Activated T-cell treated with anti-CD3 and anti-CD28 coated beads, Interleukin-2, amount 50 U/mL, for 1 hour (primary cell): ENCODE results near the gene ITGAD.

Source experiments
- DNase-seq: peaks from one replicate; pipeline ENCODE4 v3.0.0-alpha.2; 2020

The ITGAD gene

DNA sequence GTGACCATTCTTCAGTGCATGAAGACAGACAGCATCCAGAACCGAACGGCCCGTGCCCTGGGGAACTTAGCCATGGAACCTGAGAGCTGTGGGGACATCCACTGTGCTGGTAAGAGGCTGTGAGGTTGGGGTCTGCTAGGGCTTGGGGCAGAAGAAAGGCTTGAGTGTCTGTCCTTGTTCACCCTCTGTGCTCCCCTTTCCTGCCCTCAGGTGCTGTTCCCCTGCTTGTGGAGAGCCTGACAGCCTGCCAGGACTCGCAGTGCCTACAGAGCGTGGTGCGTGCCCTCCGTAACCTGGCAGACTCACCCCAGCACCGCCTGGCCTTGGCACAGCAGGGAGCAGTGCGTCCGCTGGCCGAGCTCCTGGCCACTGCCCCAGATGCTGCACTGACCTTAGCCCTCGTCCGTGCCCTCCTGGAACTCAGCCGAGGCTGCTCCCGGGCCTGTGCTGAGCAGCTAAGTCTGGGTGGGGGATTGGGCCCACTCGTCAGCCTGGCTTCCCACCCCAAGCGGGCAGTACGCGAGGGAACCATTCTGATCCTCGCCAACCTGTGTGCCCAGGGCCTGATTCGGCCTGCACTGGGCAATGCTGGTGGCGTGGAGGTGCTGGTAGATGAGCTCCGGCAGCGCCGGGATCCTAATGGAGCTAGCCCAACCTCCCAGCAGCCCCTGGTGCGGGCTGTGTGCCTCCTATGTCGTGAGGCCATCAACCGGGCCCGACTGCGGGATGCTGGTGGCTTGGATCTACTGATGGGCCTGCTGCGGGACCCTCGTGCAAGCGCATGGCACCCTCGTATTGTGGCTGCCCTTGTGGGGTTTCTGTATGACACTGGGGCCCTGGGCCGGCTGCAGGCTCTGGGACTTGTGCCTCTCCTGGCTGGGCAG is 69.0 kb downstream of the ITGAD start:
- DNase-seq: no peak

DNA sequence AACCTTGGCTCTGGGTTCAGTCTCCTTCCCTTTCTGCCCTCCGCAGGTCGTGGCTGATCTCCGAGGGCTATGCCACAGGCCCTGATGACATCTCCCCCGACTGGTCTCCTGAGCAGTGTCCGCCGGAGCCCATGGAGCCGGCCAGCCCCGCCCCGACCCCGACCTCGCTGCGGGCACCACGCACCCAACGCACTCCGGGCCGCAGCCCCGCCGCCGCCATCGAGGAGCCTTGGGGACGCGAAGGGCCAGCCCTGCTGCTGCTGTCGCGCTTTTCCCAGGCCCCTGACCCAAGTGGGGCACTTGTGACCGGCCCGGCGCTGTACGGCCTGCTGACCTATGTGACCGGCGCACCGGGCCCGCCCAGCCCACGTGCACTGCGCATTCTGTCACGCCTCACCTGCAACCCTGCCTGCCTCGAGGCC is 71.2 kb downstream of the ITGAD start:
- DNase-seq: no peak

DNA sequence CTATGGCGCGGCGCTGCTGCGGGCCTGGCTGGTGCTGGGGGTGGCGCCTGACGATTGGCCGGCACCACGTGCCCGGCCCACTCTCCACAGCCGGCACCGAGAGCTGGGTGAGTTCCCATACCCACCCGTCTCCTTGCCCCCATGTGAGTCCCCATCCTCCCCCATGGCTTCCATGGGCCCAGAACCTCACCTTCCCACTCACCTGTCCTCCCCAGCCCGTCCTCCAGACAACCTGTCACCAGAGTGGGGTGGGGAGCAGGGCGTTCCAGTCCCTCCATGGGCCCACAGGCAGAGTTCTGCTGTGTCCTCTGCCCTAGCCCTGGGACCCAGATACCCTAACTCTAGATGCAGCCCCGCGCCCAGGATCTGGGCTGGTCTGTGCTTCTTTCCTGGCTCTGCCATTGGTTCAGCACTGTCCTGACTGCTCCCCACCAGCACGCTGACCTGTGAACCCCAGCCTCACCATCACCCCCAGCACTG is 71.7 kb downstream of the ITGAD start:
- no peak for DNase-seq

DNA sequence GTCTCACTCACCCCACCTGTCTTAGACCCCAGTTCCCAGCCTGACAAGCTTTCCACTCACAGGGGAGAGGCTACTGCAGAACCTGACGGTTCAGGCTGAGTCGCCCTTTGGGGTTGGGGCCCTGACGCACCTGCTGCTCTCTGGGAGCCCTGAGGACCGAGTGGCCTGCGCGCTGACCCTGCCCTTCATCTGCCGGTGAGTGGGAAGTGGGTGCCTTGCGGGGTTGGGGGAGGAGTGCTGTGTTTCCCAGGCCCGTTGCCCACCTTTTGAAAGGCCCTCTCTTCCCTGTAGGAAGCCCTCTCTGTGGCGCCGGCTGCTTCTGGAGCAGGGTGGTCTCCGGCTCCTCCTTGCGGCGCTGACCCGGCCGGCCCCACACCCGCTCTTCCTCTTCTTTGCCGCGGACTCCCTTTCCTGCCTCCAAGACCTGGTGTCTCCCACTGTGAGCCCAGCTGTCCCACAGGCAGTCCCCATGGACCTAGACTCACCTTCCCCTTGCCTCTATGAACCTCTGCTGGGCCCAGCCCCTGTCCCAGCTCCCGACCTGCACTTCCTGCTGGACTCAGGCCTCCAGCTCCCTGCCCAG is 72.7 kb downstream of the ITGAD start:
- no peak for DNase-seq

DNA sequence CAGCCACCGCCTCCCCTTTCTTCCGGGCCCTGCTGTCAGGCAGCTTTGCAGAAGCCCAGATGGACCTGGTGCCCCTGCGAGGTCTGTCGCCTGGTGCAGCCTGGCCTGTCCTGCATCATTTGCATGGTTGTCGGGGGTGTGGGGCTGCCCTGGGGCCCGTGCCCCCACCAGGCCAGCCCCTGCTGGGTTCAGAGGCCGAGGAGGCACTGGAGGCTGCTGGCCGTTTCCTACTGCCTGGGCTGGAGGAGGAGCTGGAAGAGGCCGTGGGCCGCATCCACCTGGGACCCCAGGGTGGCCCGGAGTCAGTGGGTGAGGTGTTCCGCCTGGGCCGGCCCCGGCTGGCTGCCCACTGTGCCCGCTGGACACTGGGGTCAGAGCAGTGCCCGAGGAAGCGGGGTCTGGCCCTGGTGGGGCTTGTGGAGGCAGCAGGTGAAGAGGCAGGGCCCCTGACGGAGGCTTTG is 73.3 kb downstream of the ITGAD start:
- no peak for DNase-seq

DNA sequence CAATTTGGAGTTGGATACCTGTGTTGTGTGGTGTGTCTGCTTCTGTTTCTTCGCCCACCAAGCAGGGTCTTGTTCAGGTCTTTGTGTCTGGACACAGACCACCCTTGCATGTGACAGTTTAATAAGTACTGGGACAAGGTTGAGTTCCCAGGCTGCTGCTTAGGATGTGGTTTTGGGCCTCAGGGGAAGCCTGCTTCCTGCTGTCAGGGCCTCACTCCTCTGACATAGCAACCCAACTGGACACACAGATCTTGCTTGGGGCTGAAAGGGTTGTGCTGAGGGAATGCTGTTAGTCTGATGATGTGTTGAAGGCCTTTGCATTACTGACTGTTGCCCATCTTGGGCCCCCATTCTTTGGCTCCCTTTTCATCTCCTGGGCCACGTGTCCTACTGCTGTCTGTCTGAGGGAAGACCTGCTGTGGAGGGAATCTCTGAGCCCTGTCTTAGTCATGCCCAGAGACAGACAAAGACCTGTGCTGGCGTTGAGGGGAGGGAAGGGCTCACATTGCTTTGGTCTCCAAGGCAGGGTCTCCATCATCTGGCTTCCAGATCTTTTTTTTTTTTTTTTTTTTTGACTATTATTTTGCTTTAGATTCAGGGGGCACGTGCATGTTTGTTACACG is 74.1 kb downstream of the ITGAD start:
- DNase-seq: no peak

DNA sequence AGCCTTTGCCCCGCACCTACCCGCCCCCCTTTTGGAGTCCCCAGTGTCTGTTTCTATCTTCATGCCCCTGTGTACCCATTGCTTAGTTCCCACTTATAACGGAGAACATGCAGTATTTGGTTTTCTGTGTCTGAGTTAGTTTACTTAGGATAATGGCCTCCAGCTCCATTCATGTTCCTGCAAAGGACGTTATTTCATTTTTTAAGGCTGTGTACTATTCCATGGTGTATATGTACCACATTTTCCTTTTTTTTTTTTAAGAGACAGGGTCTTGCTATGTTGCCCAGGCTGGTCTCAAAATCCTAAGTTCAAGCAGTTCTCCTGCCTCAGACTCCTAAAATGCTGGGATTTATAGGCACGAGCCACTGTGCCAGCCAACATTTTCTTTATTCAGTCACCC is 74.7 kb downstream of the ITGAD start:
- no peak for DNase-seq

DNA sequence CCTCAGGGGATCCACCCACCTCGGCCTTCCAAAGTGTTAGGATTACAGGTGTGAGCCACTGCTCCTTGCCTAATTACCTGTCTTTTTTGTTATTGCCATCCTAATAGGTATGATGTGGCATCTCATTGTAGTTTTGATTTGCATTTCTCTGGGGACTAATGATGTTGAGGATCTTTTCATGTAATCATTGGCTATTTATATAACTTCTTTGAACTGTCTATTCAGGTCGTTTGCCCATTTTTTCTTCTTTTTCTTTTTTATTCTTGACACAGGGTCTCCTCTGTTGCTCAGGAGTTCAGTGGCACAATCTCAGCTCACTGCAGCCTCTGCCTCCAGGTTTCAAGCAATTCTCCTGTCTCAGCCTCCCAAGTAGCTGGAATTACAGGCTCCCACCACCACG is 77.5 kb downstream of the ITGAD start:
- DNase-seq: no peak

DNA sequence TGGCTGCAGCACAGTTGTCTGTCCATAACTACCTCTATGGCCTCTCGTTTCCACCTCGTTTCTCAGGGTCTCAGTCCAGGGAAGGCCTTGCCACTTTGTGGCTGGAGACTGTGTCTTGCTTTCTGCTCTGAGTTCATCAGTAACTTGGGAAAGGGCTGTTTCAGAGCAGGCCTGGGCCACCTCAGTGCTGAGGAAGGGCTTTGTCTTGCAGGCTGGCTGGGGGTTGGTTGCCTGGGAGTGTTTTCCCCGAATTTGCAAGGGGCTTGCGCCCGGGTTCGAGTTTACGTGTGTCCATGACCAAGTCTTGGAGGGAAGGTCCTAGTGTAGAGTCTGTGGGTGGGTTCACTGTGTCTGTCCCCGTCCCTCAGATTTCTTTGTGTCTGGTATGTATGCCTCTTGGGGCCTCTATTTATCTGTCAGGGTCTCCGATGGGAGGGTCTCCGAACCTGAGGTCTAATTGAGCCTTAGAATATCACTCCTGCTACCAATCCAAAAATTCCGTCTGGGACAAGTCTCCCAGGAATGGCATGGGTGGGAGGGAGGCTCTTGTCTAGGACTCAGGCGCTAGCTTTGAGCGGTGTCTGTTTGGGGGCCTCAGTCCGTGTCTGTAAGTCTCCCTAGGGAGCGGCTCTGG is 78.2 kb downstream of the ITGAD start:
- DNase-seq: no peak

DNA sequence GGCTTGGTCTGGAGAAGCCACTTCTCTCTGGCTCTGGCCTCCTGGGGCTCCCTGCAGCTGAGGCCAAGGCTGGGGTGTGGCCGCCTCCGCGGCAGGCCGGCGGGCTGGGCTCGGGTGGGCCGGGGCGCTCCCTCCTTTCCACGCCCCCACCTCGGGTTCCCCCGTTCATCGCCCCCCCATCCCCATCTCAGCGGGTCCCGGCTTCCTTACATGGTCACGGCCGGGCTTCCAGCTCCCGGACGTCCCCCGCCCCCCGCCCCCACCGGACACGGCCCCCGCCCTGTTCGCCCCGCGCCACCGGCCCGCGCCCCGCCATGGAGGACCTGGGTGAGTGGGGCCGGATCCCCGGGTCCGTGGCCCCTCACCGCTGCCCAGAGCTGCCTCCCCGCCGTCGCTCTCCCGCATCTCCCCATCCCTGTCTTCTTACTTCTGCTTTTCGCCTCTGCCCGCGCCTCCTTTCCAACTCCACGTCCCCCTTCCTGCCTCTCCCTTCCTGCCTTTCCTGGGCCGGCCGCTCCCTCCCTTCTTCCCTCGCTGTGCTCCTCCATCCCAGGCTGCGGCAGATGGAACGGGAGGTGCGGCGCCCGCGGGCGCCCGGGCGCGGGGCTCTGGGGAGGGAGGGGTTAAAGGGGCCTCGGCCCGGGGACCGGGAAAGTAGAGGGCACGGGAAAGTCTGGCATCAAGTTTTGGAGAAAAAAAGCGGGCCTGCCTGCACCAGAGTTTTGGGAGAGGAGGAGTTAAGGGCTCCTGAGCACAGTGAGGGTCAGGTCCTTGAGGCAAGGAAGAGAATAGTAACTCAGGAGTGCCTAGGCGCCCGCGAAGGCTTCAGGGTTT is 79.0 kb downstream of the ITGAD start, which contains the start of gene TGFB1I1:
Gene TGFB1I1 (plus strand): TSS at position 278 of the 834 bp plus-strand sequence. CDS start 37 bp downstream, at position 315.
- DNase-seq: no peak

DNA sequence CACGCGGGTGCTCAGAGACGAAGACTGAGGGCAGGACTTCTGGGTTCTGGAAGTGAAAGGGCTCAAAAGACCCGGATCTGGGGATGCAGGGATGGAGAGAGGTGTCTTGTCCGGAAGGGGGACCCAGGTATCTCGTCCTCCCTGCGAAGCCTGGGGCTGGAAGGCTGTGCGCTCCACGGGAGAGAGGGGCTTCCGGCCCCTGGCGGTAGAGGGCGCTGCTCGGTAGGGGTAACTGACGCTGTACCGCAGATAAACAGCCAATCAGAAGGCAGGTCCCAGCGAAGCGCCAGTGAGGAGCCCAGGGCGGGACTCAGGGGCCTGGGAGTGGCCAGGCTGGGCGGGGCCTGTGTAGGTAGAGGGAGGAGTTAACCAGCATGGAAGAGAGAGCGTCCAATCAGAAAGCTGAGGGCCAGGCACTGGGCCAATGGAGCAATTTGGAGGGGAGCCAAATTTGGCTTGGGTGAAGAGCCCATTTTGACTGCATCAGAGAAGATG is 79.6 kb downstream of the ITGAD start:
- DNase-seq: peak; percentile 60

DNA sequence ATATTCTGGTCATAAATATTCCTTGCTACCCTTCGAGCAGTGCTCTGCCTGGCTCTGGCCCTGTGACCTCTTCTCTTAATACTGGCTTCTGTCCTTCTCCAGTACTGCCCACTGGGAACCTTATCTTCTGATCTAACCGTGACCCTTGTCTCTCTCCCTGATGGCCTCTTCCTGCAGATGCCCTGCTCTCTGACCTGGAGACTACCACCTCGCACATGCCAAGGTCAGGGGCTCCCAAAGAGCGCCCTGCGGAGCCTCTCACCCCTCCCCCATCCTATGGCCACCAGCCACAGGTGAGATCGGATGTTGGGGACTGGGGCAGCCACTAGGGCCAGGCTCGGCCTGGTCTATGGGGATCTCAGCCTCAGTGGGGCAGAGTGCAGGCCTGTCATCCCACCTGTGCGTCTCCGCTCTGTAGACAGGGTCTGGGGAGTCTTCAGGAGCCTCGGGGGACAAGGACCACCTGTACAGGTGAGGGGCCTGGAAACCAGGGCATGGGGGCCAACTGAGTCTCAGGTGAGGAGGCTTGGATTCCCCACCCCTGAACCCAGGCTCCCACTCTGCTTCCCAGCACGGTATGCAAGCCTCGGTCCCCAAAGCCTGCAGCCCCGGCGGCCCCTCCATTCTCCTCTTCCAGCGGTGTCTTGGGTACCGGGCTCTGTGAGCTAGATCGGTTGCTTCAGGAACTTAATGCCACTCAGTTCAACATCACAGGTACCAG is 80.3 kb downstream of the ITGAD start:
- DNase-seq: no peak

DNA sequence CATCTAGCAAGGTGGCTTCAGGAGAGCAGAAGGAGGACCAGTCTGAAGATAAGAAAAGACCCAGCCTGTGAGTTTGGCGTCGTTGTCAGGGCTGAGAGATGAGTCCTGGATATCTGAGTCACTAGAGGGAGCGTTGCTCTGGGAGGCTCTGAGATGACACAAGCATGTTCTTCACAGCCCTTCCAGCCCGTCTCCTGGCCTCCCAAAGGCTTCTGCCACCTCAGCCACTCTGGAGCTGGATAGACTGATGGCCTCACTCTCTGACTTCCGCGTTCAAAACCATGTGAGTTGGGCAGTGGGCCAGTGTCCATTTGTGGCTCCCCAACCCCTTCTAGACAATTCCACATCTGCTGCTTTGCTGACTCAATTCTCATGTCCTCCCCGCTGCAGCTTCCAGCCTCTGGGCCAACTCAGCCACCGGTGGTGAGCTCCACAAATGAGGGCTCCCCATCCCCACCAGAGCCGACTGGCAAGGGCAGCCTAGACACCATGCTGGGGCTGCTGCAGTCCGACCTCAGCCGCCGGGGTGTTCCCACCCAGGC is 81.1 kb downstream of the ITGAD start:
- no peak for DNase-seq

DNA sequence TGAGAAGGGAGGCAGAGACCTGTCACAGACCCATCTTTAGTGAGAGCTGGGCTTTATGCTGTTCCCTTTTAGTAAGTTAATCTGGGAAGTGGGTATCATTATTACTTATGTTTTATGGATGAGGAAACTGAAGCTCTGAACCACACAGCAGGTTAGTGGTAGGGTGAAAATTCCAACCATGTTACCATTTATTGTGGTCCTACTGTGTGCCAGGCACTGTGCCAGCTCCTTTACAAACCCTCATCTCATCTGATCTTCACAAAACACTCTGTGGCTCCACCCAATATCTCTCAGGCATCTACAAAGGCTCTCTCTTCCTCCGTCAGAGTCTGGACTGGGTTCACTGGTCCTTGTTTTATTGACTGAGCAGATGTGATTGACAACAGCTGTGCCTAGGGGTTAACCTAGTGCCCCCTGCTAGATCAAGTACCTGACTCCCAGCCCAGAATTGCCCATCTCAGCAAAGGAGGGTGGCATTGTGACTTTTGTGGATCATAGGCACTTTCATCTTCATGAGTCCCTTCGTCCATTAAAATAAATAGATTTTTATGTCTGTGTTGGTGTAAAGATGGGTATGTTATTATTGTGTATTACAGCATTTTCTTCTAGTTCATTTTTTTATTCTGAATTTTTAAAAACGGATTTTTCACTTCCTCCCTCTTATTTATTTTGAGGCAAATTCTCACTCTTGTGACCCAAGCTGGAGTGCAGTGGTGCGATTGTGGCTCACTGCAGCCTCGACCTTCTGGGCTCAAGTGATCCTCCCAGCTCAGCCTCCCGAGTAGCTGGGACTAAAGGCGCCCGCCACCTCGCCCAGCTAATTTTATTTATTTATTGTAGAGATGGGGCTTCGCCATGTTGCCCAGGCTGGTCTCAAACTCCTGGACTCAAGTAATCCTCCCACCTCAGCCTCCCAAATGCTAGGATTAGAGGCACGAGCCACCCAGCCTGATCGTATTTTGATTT is 81.9 kb downstream of the ITGAD start:
- no peak for DNase-seq

DNA sequence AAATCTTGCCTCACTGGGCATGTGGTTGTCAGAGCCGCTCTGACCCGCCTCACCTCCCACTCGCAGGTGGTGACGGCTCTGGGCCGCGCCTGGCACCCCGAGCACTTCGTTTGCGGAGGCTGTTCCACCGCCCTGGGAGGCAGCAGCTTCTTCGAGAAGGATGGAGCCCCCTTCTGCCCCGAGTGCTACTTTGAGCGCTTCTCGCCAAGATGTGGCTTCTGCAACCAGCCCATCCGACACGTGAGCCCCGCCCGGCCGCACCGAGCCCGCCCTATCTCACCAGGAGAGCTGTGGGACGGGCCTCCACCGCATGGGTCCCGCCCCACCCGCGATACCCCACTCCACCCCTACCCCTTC is 82.8 kb downstream of the ITGAD start:
- no peak for DNase-seq
